ENCODE measurements around the gene CALN1. TPM values are rescaled to one million over a fixed set of nuclear protein-coding genes. Genes with fewer than 3 reads are reported as not detected.

The CALN1 gene
- total RNA-seq, 1 donor from 2014 or later: not detected

DNA sequence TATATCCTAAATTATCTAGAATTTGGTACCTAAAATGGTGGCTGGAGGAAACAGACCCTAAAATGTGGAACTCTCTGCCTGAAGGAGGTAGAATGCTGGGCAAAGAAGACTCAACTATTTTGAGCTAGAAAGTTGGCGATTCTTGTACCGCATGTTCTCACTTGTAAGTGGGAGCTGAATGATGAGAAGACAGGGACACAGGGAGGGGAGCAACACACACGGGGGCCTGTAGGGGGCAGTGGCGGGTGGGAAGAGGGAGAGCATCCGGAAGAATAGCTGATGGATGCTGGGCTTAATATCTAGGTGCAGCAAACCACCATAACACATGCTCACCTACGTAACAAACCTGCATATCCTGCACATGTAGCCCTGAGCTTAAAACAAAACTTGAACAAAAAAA is 250.6 kb downstream of the CALN1 start:
- Histone ChIP-seq H3K36me3 (no peaks in the 10 kb centered on the region), H3K9me3 (no peaks in the 10 kb centered on the region), H3K4me1 (no peaks in the 10 kb centered on the region), H3K27ac (no peak overlapping the region), H3K4me3 (no peak overlapping the region), H3K27me3 (no peaks in the 10 kb centered on the region)
- TF ChIP-seq, protein P1, sequence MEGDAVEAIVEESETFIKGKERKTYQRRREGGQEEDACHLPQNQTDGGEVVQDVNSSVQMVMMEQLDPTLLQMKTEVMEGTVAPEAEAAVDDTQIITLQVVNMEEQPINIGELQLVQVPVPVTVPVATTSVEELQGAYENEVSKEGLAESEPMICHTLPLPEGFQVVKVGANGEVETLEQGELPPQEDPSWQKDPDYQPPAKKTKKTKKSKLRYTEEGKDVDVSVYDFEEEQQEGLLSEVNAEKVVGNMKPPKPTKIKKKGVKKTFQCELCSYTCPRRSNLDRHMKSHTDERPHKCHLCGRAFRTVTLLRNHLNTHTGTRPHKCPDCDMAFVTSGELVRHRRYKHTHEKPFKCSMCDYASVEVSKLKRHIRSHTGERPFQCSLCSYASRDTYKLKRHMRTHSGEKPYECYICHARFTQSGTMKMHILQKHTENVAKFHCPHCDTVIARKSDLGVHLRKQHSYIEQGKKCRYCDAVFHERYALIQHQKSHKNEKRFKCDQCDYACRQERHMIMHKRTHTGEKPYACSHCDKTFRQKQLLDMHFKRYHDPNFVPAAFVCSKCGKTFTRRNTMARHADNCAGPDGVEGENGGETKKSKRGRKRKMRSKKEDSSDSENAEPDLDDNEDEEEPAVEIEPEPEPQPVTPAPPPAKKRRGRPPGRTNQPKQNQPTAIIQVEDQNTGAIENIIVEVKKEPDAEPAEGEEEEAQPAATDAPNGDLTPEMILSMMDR (IDR thresholded peaks at IDR 0.05): no peak
- intact Hi-C loops (cut with DNase I): no loop called here
- no peak for DNase-seq
- ATAC-seq: no peak

DNA sequence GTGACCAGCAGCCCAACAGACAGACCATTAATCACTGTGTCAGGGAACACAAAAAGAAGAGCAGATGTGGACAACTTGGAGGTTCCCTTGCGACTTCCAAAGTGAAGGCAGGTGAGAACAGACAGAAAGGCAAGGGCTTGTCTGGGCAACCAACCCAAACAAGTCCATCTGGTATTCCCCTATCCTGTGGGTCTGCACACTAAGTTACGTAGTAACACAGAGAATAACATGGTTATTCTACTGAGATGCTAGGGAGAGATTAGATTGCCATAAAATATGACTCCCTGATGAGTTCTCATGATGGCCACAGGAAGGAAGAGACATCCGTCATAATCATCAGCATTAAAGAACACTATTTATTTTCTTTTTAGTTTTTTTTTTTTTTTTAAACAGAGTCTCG is 252.2 kb downstream of the CALN1 start:
- H3K9me3 ChIP-seq: no peaks in the 10 kb centered on the region
- ATAC-seq (no peak), DNase-seq (no peak)
- H3K27ac ChIP-seq: no peak overlapping the region
- H3K4me1 ChIP-seq: no peaks in the 10 kb centered on the region
- intact Hi-C loops (cut with DNase I): no loop called here
- no peak overlapping the region for H3K4me3 ChIP-seq
- H3K27me3 ChIP-seq: no peaks in the 10 kb centered on the region
- TF ChIP-seq, protein P1 (IDR thresholded peaks at IDR 0.05): no peak
- H3K36me3 ChIP-seq: no peaks in the 10 kb centered on the region

GRCh38 chr7:72156671-72157070 is 255.5 kb downstream of the CALN1 start:
- no peaks in the 10 kb centered on the region for H3K9me3 ChIP-seq
- peaks cover 11% of the 10 kb centered on the region for H3K4me1 ChIP-seq
- H3K27ac ChIP-seq: no peak overlapping the region
- H3K36me3 ChIP-seq: no peaks in the 10 kb centered on the region
- intact Hi-C loops (cut with DNase I): no loop called here
- TF ChIP-seq, protein P1 (IDR thresholded peaks at IDR 0.05): no peak
- H3K4me3 ChIP-seq: no peak overlapping the region
- no peaks in the 10 kb centered on the region for H3K27me3 ChIP-seq
- DNase-seq: no peak
- no peak for ATAC-seq

GRCh38 chr7:72153132-72153512 is 259.0 kb downstream of the CALN1 start:
- Histone ChIP-seq H3K27me3 (no peaks in the 10 kb centered on the region), H3K9me3 (no peaks in the 10 kb centered on the region), H3K4me1 (peaks cover 11% of the 10 kb centered on the region), H3K4me3 (no peak overlapping the region), H3K27ac (no peak overlapping the region), H3K36me3 (no peaks in the 10 kb centered on the region)
- DNase-seq: no peak
- ATAC-seq: no peak
- TF ChIP-seq, protein P1 (IDR thresholded peaks at IDR 0.05): no peak
- intact Hi-C loops (cut with DNase I): no loop called here

DNA sequence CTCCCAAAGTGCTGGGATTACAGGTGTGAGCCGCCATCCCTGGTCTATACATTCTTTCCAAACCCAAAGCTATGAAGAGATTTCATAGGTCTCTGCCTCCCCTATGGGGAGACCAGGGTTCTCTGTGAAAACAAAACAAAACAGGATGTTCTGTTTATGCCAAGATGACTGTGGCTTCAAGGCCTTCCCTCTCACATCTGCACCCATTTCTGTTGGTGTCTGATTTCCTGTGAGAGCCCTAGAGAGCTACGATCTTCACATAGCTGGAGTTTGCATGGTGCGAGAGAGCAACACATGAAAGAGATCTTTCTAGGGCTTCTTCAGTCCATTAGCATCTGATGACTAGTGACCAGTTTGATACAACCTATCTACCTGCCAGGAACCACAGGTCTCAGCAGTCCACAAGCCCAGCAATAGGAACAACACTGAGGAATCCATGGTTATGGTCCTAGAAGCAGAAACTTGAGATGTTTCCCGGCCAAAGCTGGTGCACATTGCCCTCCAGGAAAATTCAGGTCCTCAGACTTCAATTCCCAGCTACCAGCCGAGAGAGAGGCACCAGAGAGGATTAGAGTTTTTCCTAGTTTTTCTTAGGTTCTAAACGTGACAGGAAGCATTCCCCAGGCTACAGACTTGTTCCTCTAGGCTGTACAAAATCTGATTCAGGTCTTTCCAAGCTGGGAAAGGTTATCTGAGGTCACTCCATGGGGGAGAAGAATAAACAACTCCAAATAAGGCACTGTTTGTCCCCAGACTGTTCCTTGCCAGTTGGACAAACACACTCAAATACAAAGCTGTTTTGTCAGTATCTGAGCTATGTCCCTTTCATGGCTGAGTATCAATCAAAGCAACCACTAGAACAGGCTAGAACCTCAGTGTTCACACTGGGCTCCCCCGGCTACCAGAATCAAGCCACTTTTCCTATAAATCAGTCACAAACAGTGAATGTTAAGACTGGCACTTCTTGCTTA is 259.7 kb downstream of the CALN1 start:
- peak; percentile 71 for ATAC-seq
- no peaks in the 10 kb centered on the region for H3K9me3 ChIP-seq
- no peak overlapping the region for H3K27ac ChIP-seq
- no peak overlapping the region for H3K4me3 ChIP-seq
- peaks cover 11% of the 10 kb centered on the region for H3K4me1 ChIP-seq
- no peaks in the 10 kb centered on the region for H3K27me3 ChIP-seq
- intact Hi-C loops (cut with DNase I): no loop called here
- H3K36me3 ChIP-seq: no peaks in the 10 kb centered on the region
- TF ChIP-seq, protein P1 (IDR thresholded peaks at IDR 0.05): no peak
- no peak for DNase-seq
